Raji (cell line): ENCODE data around the gene EPHA2.

Experiments used
- POLR2A ChIP-seq: IDR thresholded peaks from 2 replicates; pipeline ENCODE4 v1.6.1; 2011; ENCODE audit warnings: low read depth, low read length, control low read depth; ENCODE audit not compliant: insufficient read depth

The EPHA2 gene

GRCh38 chr1:16189003-16189402, 33.1 kb upstream of the EPHA2 start:
- TF ChIP-seq POLR2A = no peak

- no peak for TF ChIP-seq POLR2A
Measured at GRCh38 chr1:16187748-16188401, 32.0 kb upstream of the EPHA2 start.

GRCh38 chr1:16186655-16187235, 30.9 kb upstream of the EPHA2 start:
- no peak for TF ChIP-seq POLR2A

GRCh38 chr1:16184557-16185303, 28.9 kb upstream of the EPHA2 start:
- TF ChIP-seq POLR2A = no peak

- no peak for TF ChIP-seq POLR2A
Measured at GRCh38 chr1:16183765-16184556, 28.1 kb upstream of the EPHA2 start.

GRCh38 chr1:16183179-16183578, 27.3 kb upstream of the EPHA2 start:
- TF ChIP-seq POLR2A = no peak

GRCh38 chr1:16181887-16182719, 26.2 kb upstream of the EPHA2 start:
- TF ChIP-seq POLR2A = no peak

- no peak for TF ChIP-seq POLR2A
Measured at GRCh38 chr1:16180291-16180824, 24.5 kb upstream of the EPHA2 start.

- TF ChIP-seq POLR2A = no peak
Measured at GRCh38 chr1:16178596-16179497, 23.0 kb upstream of the EPHA2 start.

- TF ChIP-seq POLR2A = no peak
Measured at GRCh38 chr1:16177306-16177705, 21.4 kb upstream of the EPHA2 start.

GRCh38 chr1:16176653-16177052, 20.8 kb upstream of the EPHA2 start:
- TF ChIP-seq POLR2A = no peak

- TF ChIP-seq POLR2A = no peak
Measured at GRCh38 chr1:16175610-16176553, 20.0 kb upstream of the EPHA2 start.
